Measurements from ENCODE around the gene FHL2. TPM values are rescaled to one million over a fixed set of nuclear protein-coding genes. Genes with fewer than 3 reads are reported as not detected.

The FHL2 gene
- total RNA-seq (2022) (40.5 and 45.4 TPM in 2 replicates), Bru-seq, nascent RNA (percentile 73 among the genes with signal in this experiment), BruChase-seq, experiment 1, labeled RNA remaining after a 2-hour chase (percentile 60 among the genes with signal in this experiment), BruChase-seq, experiment 2, labeled RNA remaining after a 6-hour chase (percentile 58 among the genes with signal in this experiment)
- long read RNA-seq, full-length matches to known transcripts = 54 of 62 reads
- long read RNA-seq, partial matches to known transcripts = 4 of 62 reads
- long read RNA-seq, other reads (novel, unspliced or antisense) = 4 of 62 reads

DNA sequence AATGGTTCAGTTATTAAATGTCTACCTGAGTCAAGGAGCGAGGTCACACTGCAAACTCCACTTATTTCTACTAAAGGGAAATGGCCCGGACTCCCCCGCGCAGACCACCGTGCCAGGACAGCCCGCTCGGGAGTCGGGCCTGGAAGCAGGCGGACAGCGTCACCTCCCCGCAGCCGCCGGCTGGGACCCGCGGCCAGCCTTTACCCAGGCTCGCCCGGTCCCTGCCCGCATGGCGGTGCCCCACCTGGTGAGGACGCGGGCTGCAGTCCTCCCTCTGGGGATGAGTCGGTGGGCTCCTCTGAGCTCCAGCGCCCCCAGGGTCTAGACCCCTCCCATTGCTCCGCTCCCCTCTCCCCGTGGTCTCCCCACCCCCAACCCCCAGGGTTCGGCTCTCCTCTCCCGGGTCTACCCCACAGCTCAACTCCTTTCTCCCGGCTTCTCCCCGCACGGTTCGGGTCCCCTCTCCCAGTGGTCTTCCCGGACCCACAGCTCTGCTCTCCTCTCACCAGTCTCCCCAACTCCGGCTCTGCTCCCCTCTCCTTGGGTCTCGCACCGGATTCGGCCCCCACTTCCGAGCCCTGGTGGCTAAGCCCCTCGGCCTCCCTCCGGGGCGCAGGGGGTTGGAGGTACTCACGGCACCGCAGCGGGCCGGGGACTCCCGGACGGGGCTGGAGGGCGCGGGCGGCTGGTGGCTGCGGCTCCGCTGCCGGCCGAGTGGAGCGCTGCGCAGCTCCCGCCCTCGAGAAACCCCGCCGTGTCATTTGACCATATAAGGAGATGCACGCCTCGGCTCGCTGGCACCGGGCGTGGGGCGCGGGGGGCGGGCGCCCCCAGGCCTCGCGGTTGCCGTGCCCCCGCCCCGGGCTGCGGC, at the start of gene FHL2:
Gene FHL2, minus strand, starts transcription at position 716 of the 871 bp plus-strand sequence. CDS start 12,535 bp downstream, outside the sequence.
- no peaks in the 10 kb centered on the region for H3K27me3 ChIP-seq (replicated peaks; ENCODE audit: control insufficient read depth, insufficient read depth, low read length)
- ChIA-PET CTCF (interaction anchor here (0.8 to 1.1 kb wide), 5 partner anchors 9 to 121 kb away, joined by 3 to 5 read pairs (median 3); no protein-coding TSS in a partner anchor), POLR2A (interaction anchor here (1.0 to 1.3 kb wide), 4 partner anchors 9 to 63 kb away, joined by 3 to 6 read pairs (median 4); no protein-coding TSS in a partner anchor)
- no peaks in the 10 kb centered on the region for H3K9me3 ChIP-seq
- H3K27ac Mint-ChIP-seq (ENCODE audit: unreplicated experiment) = peak within 1 kb of the TSS; percentile 90
- peak; percentile 31 to 42 for TF ChIP-seq CTCF (IDR thresholded peaks at IDR 0.05; ENCODE audit: insufficient read depth in 1 of 2, low read depth in 1 of 2, low read length in 1 of 2, severe bottlenecking in 1 of 2, unreplicated experiment in 1 of 2)
- no peaks in the 10 kb centered on the region for H3K27me3 Mint-ChIP-seq (ENCODE audit: insufficient read depth, unreplicated experiment)
- H3K36me3 ChIP-seq (ENCODE audit: control insufficient read depth, insufficient read depth, low read length) = no peaks in the 10 kb centered on the region
- no TSS peak for BruUV-seq (replicated peaks)
- peak within 1 kb of the TSS; percentile 84 for H3K4me3 ChIP-seq (ENCODE audit: low read depth, low read length)
- intact Hi-C loops (cut with micrococcal nuclease; ENCODE audit: unreplicated experiment) = loop anchor here (2.0 to 5.0 kb wide), 3 partner anchors 20 to 60 kb away; no protein-coding TSS in a partner anchor
- peaks cover 22% of the 10 kb centered on the region for H3K36me3 Mint-ChIP-seq (ENCODE audit: insufficient read depth, unreplicated experiment)
- peaks cover 49% of the 10 kb centered on the region for H3K4me1 Mint-ChIP-seq (ENCODE audit: low read depth, unreplicated experiment)
- no peaks in the 10 kb centered on the region for H3K9me3 Mint-ChIP-seq (ENCODE audit: unreplicated experiment)
- DNase-seq = peak; percentile 87 to 91
- H3K4me3 Mint-ChIP-seq (ENCODE audit: unreplicated experiment) = peak within 1 kb of the TSS; percentile 97
- H3K4me1 ChIP-seq = peaks cover 37% of the 10 kb centered on the region

- Mint-ChIP-seq H3K4me1 (ENCODE audit: low read depth, unreplicated experiment) (peaks cover 12% of the 10 kb centered on the region), H3K4me3 (ENCODE audit: unreplicated experiment) (no peak overlapping the region), H3K27ac (ENCODE audit: unreplicated experiment) (no peak overlapping the region), H3K9me3 (ENCODE audit: unreplicated experiment) (no peaks in the 10 kb centered on the region), H3K36me3 (ENCODE audit: insufficient read depth, unreplicated experiment) (no peaks in the 10 kb centered on the region), H3K27me3 (ENCODE audit: insufficient read depth, unreplicated experiment) (no peaks in the 10 kb centered on the region)
- POLR2A ChIA-PET = no interaction called here
- H3K4me1 ChIP-seq = peaks cover 18% of the 10 kb centered on the region
- no peaks in the 10 kb centered on the region for H3K9me3 ChIP-seq
- CTCF ChIA-PET = no interaction called here
- intact Hi-C loops (cut with micrococcal nuclease; ENCODE audit: unreplicated experiment) = no loop called here
- no TSS peak for BruUV-seq (replicated peaks)
- H3K27me3 ChIP-seq (replicated peaks; ENCODE audit: control insufficient read depth, insufficient read depth, low read length) = no peaks in the 10 kb centered on the region
- no peak for DNase-seq
- H3K36me3 ChIP-seq (ENCODE audit: control insufficient read depth, insufficient read depth, low read length) = no peaks in the 10 kb centered on the region
- TF ChIP-seq CTCF (IDR thresholded peaks at IDR 0.05; ENCODE audit: insufficient read depth in 1 of 2, low read depth in 1 of 2, low read length in 1 of 2, severe bottlenecking in 1 of 2, unreplicated experiment in 1 of 2) = no peak
- H3K4me3 ChIP-seq (ENCODE audit: low read depth, low read length) = no peak overlapping the region
Observed at GRCh38 chr2:105447476-105447875, 48.6 kb upstream of the FHL2 start.

GRCh38 chr2:105446501-105446900, 47.6 kb upstream of the FHL2 start:
- no peaks in the 10 kb centered on the region for H3K27me3 ChIP-seq (replicated peaks; ENCODE audit: control insufficient read depth, insufficient read depth, low read length)
- H3K4me1 Mint-ChIP-seq (ENCODE audit: low read depth, unreplicated experiment) = peaks cover 12% of the 10 kb centered on the region
- no peaks in the 10 kb centered on the region for H3K27me3 Mint-ChIP-seq (ENCODE audit: insufficient read depth, unreplicated experiment)
- BruUV-seq (replicated peaks) = no TSS peak
- no peak for DNase-seq
- H3K9me3 Mint-ChIP-seq (ENCODE audit: unreplicated experiment) = no peaks in the 10 kb centered on the region
- no peaks in the 10 kb centered on the region for H3K9me3 ChIP-seq
- no peaks in the 10 kb centered on the region for H3K36me3 Mint-ChIP-seq (ENCODE audit: insufficient read depth, unreplicated experiment)
- no peak overlapping the region for H3K27ac Mint-ChIP-seq (ENCODE audit: unreplicated experiment)
- intact Hi-C loops (cut with micrococcal nuclease; ENCODE audit: unreplicated experiment) = no loop called here
- CTCF ChIA-PET = no interaction called here
- TF ChIP-seq CTCF (IDR thresholded peaks at IDR 0.05; ENCODE audit: insufficient read depth in 1 of 2, low read depth in 1 of 2, low read length in 1 of 2, severe bottlenecking in 1 of 2, unreplicated experiment in 1 of 2) = no peak
- H3K36me3 ChIP-seq (ENCODE audit: control insufficient read depth, insufficient read depth, low read length) = no peaks in the 10 kb centered on the region
- H3K4me1 ChIP-seq = peaks cover 18% of the 10 kb centered on the region
- H3K4me3 Mint-ChIP-seq (ENCODE audit: unreplicated experiment) = no peak overlapping the region
- POLR2A ChIA-PET = no interaction called here
- H3K4me3 ChIP-seq (ENCODE audit: low read depth, low read length) = no peak overlapping the region

Measured in Caco-2 (cell line).